Small intestine (tissue), 7 donors: ENCODE measurements around the gene DPP6. TPM values are rescaled to one million over a fixed set of nuclear protein-coding genes. Genes with fewer than 3 reads are reported as not detected.
"Not testable (repeated sequence)": the region's sequence is repeated elsewhere in the genome, so short reads cannot be mapped to it uniquely, and the experiment has no call there.

Experiments
- DNase-seq, 2 donors: peaks; one replicate each; pipeline versions ENCODE4 v3.0.0 to v3.0.0-alpha.2; 2013
- FAIRE-seq: peaks from 2 replicates; lab custom pipeline; 2012; peaks lifted over from hg19 to GRCh38; lab: Jason Lieb, UNC
- H3K27ac ChIP-seq, 3 donors: one replicate each; pipeline ENCODE4 v1.5.1; 2013; ENCODE audit warnings: low read length in 2 of 3, mild to moderate bottlenecking in 2 of 3, control low read depth in 1 of 3, inconsistent platforms in 1 of 3, low read depth in 1 of 3, moderate library complexity in 1 of 3
- H3K27me3 ChIP-seq, 3 donors: one replicate each; pipeline ENCODE4 v1.6.1; 2013; ENCODE audit warnings: low read length in 3 of 3, inconsistent platforms in 1 of 3; ENCODE audit not compliant: control insufficient read depth in 3 of 3, insufficient read depth in 3 of 3
- H3K36me3 ChIP-seq, 3 donors: one replicate each; pipeline ENCODE4 v1.6.1; 2013; ENCODE audit warnings: low read length in 3 of 3, inconsistent platforms in 1 of 3, low read depth in 1 of 3, mild to moderate bottlenecking in 1 of 3, moderate library complexity in 1 of 3; ENCODE audit not compliant: control insufficient read depth in 3 of 3, insufficient read depth in 2 of 3
- H3K4me1 ChIP-seq, 3 donors: one replicate each; pipeline ENCODE4 v1.6.1; 2013; ENCODE audit warnings: low read length in 2 of 3, inconsistent platforms in 1 of 3, low read depth in 1 of 3, mild to moderate bottlenecking in 1 of 3, moderate library complexity in 1 of 3; ENCODE audit not compliant: control insufficient read depth in 3 of 3, insufficient read depth in 2 of 3
- H3K4me3 ChIP-seq, 3 donors: one replicate each; pipeline ENCODE4 v1.5.1; 2013; ENCODE audit warnings: low read length in 3 of 3, control low read depth in 1 of 3, inconsistent platforms in 1 of 3, low read depth in 1 of 3, mild to moderate bottlenecking in 1 of 3, moderate library complexity in 1 of 3
- H3K9me3 ChIP-seq, 2 donors: one replicate each; pipeline ENCODE4 v1.6.1; 2013; ENCODE audit warnings: low read depth in 1 of 2, low read length in 1 of 2; ENCODE audit not compliant: control insufficient read depth in 2 of 2, insufficient read depth in 1 of 2
- WGBS, 3 donors: extraction: QIAGEN DNeasy Blood & Tissue Kit; methylation state at CpG; one replicate each; pipeline ENCODE4 v1.1.7; 2013; 5-methylcytosine and 5-hydroxymethylcytosine counted together
- polyA plus RNA-seq, 4 donors: library from polyadenylated mRNA; stranded (reverse) in 3 of 4; unstranded in 1 of 4; fragments of 200-250 nt in 3 of 4; fragments of 120-200 nt in 1 of 4; gene quantifications; one replicate each; pipeline versions ENCODE4 v1.2.1 to v1.2.3, GENCODE V29; 2013
- donor health status: healthy with polysubstance abuse.
- donor health status: control.
- donor health status: control.
- donor health status: Bipolar disorder and iron deficiency.
- donor health status: healthy.

DPP6 gene
- polyA plus RNA-seq, 4 donors = 0.80 to 1.8 TPM; not detected in 2

- not testable (repeated sequence) for H3K27ac ChIP-seq, H3K4me1 ChIP-seq, H3K36me3 ChIP-seq, FAIRE-seq, H3K9me3 ChIP-seq, DNase-seq, H3K27me3 ChIP-seq, H3K4me3 ChIP-seq
- WGBS, 3 donors = 80 to 88% (median 82%) methylated on average over 8 of the region's 10 CpGs
Observed at GRCh38 chr7:154148791-154149516, 96.8 kb downstream of the DPP6 start.

- not testable (repeated sequence) for FAIRE-seq, H3K27me3 ChIP-seq, H3K36me3 ChIP-seq, H3K9me3 ChIP-seq, DNase-seq, H3K4me1 ChIP-seq, H3K27ac ChIP-seq, H3K4me3 ChIP-seq
- 84 to 88% (median 88%) methylated on average over 9 of the region's 9 CpGs for WGBS, 3 donors
Observed at GRCh38 chr7:154150656-154151055, 98.5 kb downstream of the DPP6 start.

- FAIRE-seq, H3K27me3 ChIP-seq, H3K4me1 ChIP-seq, H3K27ac ChIP-seq, DNase-seq, H3K4me3 ChIP-seq, H3K36me3 ChIP-seq, H3K9me3 ChIP-seq: not testable (repeated sequence)
- WGBS, 3 donors = 88 to 90% (median 89%) methylated on average over 11 of the region's 11 CpGs
Observed at GRCh38 chr7:154151306-154151705, 99.1 kb downstream of the DPP6 start.

GRCh38 chr7:154155928-154156327 lies 103.7 kb downstream of the DPP6 start:
- 63 to 85% (median 78%) methylated on average over 3 of the region's 3 CpGs for WGBS, 3 donors
- not testable (repeated sequence) for H3K4me3 ChIP-seq, H3K36me3 ChIP-seq, H3K4me1 ChIP-seq, H3K27ac ChIP-seq, H3K9me3 ChIP-seq, H3K27me3 ChIP-seq, DNase-seq, FAIRE-seq

- not testable (repeated sequence) for H3K4me1 ChIP-seq, FAIRE-seq, H3K27me3 ChIP-seq, DNase-seq, H3K9me3 ChIP-seq, H3K36me3 ChIP-seq, H3K4me3 ChIP-seq, H3K27ac ChIP-seq
- 75 to 87% (median 84%) methylated on average over 4 to 5 of the region's 6 CpGs for WGBS, 3 donors
Observed at GRCh38 chr7:154162921-154163320, 110.7 kb downstream of the DPP6 start.

GRCh38 chr7:154163642-154164041 lies 111.4 kb downstream of the DPP6 start:
- H3K4me3 ChIP-seq, FAIRE-seq, H3K27me3 ChIP-seq, H3K4me1 ChIP-seq, H3K27ac ChIP-seq, H3K36me3 ChIP-seq, DNase-seq, H3K9me3 ChIP-seq: not testable (repeated sequence)
- WGBS, 3 donors = 50 to 77% (median 67%) methylated on average over 1 to 2 of the region's 3 CpGs

GRCh38 chr7:154167051-154167450 lies 114.9 kb downstream of the DPP6 start:
- no peaks in the 10 kb centered on the region for H3K4me1 ChIP-seq
- H3K36me3 ChIP-seq = no peaks in the 10 kb centered on the region
- no peak for DNase-seq
- no peak overlapping the region for H3K27ac ChIP-seq
- no peaks in the 10 kb centered on the region for H3K27me3 ChIP-seq
- no peak for FAIRE-seq
- no peak overlapping the region for H3K4me3 ChIP-seq
- WGBS, 3 donors = 22 to 23% (median 23%) methylated on average over 2 to 4 of the region's 4 CpGs
- peaks cover 0 to 1% of the 10 kb centered on the region in 2 donors for H3K9me3 ChIP-seq

- no peaks in the 10 kb centered on the region for H3K27me3 ChIP-seq
- H3K9me3 ChIP-seq = peaks cover 0 to 1% of the 10 kb centered on the region in 2 donors
- DNase-seq = no peak
- no peak for FAIRE-seq
- H3K27ac ChIP-seq = no peak overlapping the region
- H3K4me1 ChIP-seq = no peaks in the 10 kb centered on the region
- H3K4me3 ChIP-seq = no peak overlapping the region
- 67 to 72% (median 70%) methylated on average over 4 of the region's 4 CpGs for WGBS, 3 donors
- H3K36me3 ChIP-seq = no peaks in the 10 kb centered on the region
Observed at GRCh38 chr7:154167807-154168206, 115.6 kb downstream of the DPP6 start.

- H3K27ac ChIP-seq = no peak overlapping the region
- no peak overlapping the region for H3K4me3 ChIP-seq
- no peaks in the 10 kb centered on the region for H3K4me1 ChIP-seq
- no peaks in the 10 kb centered on the region for H3K36me3 ChIP-seq
- WGBS, 3 donors = 0 to 5% (median 0%) methylated on average over 1 of the region's 1 CpG
- no peak for FAIRE-seq
- H3K9me3 ChIP-seq = peaks cover 0 to 1% of the 10 kb centered on the region in 2 donors
- H3K27me3 ChIP-seq = no peaks in the 10 kb centered on the region
- no peak for DNase-seq
Observed at GRCh38 chr7:154171422-154171821, 119.2 kb downstream of the DPP6 start.
